Measurements from ENCODE around the gene SLC18A2. TPM values are rescaled to one million over a fixed set of nuclear protein-coding genes. Genes with fewer than 3 reads are reported as not detected.

Gene SLC18A2
- total RNA-seq: 0.10 TPM in 1 of 2 replicates, not detected in the other

DNA sequence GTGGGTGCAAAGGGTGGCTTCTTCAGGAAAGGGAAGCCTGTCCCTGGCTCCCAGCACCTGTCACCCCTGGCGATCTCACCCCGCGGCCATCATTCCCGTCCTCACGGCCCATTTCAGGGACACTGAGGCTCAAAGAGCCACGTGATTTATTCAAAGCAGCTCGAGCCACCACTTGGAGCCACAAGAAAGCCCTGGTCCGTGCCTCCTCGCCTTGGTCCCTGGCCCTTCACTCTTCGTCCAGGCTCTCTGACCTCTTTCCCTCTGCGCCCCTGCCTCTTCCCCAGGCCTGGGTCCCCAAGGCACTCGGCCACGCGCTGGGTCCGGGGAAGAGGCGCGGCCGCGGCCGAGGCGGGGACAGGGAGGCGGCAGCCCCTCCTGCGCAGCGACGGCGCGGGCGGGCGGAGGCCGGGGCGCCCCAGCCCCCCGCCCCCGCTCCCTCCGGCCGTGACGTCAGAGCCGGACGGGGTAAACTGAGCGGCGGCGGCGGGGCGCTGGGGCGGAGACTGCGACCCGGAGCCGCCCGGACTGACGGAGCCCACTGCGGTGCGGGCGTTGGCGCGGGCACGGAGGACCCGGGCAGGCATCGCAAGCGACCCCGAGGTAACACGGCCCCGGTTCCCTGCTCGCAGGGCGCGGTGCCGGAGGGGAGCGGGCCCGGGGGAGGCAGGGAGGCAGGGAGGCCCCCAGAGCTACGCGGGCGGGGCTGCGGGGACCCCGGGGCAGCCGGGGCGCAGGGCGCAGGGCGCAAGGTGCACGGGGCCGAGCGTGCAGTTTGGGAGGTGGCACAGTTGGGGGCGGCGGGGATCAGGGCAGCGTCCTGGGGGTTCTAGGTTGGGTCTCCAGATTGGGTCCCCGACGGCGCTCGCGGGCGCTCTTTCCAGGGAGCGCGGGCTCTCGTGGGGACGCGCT lies at the start of gene SLC18A2:
SLC18A2 (plus strand) TSS at position 494 of the 909 bp plus-strand sequence. CDS start 580 bp downstream, outside the sequence.
- no peak for DNase-seq (ENCODE audit: extremely low read depth, low read depth, low spot score)

DNA sequence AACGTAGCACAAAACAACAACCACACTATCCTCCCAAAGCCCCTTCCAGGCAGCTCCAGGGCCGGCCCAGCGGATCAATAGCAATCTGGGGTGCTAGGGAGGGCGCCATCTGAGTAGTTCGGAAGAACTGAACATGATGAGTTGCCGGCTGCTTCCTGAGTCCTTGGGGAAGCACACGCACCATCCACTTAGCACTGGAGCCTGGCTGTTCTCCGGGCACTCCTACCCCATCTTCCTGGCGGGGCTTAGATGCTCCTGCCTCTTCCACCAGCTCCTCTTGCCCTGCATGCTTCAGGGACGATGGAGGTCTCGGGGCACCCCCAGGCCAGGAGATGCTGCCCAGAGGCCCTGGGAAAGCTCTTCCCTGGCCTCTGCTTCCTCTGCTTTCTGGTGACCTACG lies 43.7 kb upstream of the SLC18A2 start, which contains the start of gene KCNK18:
KCNK18 (plus strand) TSS at position 301 of the 400 bp plus-strand sequence; CDS start at position 301, 0 bp downstream.
- DNase-seq (ENCODE audit: extremely low read depth, low read depth, low spot score): no peak

- DNase-seq (ENCODE audit: extremely low read depth, low read depth, low spot score): no peak
Observed at GRCh38 chr10:117198088-117198487, 42.8 kb upstream of the SLC18A2 start.

DNA sequence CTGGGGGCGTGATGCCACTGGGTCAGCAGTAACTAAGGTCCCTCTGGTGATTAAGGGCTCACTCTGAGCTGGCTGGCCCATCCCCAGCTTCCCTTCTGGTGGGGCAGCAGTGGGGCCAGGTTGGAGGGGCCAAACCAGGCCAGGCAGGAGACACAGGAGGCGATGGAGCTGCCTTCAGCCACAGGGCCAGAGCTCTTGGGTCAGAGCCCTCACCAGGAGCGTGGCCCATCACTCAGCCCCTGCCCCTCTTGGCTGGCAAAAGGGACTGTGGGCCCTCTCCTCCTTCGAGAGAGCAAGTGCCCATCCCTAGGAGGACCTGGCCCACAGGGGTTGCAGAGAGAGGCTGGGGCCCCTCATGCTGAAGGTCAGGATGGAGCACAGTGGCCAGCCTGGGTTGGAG lies 39.1 kb upstream of the SLC18A2 start:
- DNase-seq (ENCODE audit: extremely low read depth, low read depth, low spot score): no peak

- DNase-seq (ENCODE audit: extremely low read depth, low read depth, low spot score): no peak
Observed at GRCh38 chr10:117204316-117204715, 36.6 kb upstream of the SLC18A2 start.

GRCh38 chr10:117212176-117212575 lies 28.7 kb upstream of the SLC18A2 start:
- DNase-seq (ENCODE audit: extremely low read depth, low read depth, low spot score): no peak

- no peak for DNase-seq (ENCODE audit: extremely low read depth, low read depth, low spot score)
Observed at GRCh38 chr10:117214401-117214800, 26.5 kb upstream of the SLC18A2 start.

DNA sequence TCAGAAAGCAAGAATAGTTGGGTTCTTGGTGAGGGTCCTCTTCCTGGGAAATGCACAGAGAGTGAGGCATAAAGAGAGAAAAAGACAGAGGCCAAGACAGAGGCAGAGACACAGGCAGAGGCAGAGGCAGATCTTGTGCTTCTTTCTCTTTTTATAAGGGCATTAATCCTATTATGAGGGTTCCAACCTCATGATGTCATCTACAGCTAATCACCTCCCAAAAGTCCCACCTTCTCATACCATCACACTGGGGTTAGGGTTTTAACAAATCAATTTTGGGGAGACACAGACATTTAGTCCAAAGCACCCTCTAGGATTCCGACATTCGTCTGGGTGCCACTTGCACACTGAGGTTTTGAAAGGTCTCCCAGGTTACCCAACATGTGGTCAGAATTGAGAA lies 25.8 kb upstream of the SLC18A2 start:
- DNase-seq (ENCODE audit: extremely low read depth, low read depth, low spot score): no peak

DNA sequence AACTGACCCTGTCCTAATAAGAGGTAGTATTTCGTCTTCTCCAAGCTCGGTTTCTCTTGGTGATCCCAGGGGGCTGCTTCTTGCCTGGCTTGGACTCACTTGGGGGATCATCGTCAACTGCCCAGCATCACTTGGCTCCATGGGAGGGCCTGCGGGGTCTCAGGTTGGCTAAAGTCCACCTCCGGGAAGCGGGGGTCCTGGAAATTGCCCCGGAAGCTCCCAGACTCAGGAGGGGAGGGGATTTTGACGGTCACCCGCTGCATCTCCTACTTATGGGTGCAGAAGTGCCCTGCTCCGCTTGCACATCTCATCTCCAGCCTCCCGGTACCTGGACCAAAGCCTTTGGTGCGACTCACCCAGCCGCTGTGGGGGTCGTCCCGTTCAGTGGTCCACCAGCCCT lies 24.9 kb upstream of the SLC18A2 start:
- no peak for DNase-seq (ENCODE audit: extremely low read depth, low read depth, low spot score)

- peak; percentile 2 for DNase-seq (ENCODE audit: extremely low read depth, low read depth, low spot score)
Observed at GRCh38 chr10:117216611-117217195, 24.2 kb upstream of the SLC18A2 start.

- no peak for DNase-seq (ENCODE audit: extremely low read depth, low read depth, low spot score)
Observed at GRCh38 chr10:117217196-117217761, 23.6 kb upstream of the SLC18A2 start.

- DNase-seq (ENCODE audit: extremely low read depth, low read depth, low spot score): no peak
Observed at GRCh38 chr10:117218654-117219053, 22.3 kb upstream of the SLC18A2 start.

DNA sequence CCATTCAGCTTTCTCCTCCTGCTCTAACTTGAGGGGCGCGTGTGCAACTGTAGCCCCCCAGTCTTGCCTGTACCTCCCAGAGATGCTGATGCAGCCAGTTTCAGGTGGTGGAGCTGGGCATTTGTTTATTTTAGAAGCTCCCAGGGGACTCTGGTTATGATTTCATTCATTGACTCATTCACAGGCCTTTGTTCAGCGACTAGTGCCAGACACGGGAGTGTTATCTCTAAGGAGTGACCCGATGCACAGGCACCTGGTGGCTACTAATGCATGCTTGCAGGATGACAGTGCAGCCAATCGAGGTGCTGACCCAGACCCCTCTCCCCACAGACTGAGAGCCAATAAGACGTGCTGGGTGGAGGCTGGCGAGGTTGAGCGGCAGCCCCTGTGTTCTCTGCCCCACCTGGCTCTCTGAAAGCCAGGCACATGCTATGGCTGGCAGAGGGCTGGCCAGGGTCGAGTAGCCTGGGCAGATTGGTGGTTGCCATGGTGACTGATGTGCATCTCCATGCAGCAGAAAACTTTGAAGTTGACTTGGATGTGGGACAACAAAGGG lies 19.7 kb upstream of the SLC18A2 start:
- no peak for DNase-seq (ENCODE audit: extremely low read depth, low read depth, low spot score)

GRCh38 chr10:117222552-117222951 lies 18.4 kb upstream of the SLC18A2 start:
- no peak for DNase-seq (ENCODE audit: extremely low read depth, low read depth, low spot score)

DNA sequence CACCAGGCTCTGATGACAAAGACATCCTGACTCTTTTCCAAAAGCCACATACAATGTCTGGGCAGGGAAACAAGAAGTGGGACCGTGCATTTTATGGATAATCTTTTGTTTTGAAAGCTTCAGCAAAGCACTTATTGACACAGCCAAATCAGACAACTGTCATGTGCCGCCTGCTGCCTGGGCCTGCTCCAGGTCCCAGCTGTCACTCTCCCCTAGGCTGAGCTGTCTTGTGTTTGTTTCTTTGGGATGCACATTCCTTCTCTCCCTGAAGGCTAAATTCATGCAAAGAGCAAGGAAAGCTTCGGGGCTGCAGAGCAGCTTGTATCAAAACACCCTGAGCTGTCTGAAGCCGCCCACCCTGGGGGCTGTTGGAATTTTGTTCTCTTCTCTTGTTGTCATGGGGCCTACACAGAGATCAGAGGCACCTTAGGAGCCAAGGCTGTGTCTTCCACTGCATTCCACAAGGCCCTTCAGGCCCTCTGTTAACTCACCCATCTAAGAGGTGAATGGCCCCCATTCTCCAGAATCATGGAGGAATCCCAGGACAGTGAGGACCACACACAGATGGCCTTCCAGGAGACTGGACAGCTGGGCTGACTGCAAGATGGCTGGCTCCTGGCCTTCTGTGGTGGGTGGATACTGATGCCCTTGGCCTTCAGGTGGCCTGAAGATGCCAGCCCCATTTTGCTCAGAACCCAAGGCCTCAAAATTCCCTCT lies 17.8 kb upstream of the SLC18A2 start:
- DNase-seq (ENCODE audit: extremely low read depth, low read depth, low spot score): no peak

- DNase-seq (ENCODE audit: extremely low read depth, low read depth, low spot score): no peak
Observed at GRCh38 chr10:117223693-117224430, 17.1 kb upstream of the SLC18A2 start.

DNA sequence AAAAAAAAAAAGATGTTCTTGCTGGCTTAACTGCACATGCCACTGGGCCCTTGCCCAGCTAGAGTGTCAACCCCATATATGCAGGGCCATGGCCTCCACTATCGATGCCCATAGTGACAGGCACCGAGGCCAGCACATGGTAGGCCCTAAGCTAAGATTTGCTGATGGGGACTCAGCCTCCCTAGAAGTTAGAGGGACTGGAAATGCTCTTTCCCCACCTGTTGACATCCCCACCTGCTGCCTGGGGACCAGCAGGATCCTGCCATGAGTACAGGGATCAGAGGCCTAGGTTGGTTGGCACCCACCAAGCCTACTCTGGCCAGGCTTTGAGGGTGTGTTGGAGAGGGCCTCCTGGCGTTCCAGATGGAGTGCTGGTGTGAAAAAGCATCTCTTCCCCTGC lies 16.0 kb upstream of the SLC18A2 start:
- no peak for DNase-seq (ENCODE audit: extremely low read depth, low read depth, low spot score)

GRCh38 chr10:117226813-117227451 lies 14.0 kb upstream of the SLC18A2 start:
- DNase-seq (ENCODE audit: extremely low read depth, low read depth, low spot score): no peak

GRCh38 chr10:117228210-117228609 lies 12.7 kb upstream of the SLC18A2 start:
- DNase-seq (ENCODE audit: extremely low read depth, low read depth, low spot score): no peak

Data from glomerular endothelial cell (primary cell).